ENCODE measurements around the gene RPAP3. TPM values are rescaled to one million over a fixed set of nuclear protein-coding genes. Genes with fewer than 3 reads are reported as not detected.
"Not testable (repeated sequence)": the region's sequence is repeated elsewhere in the genome, so short reads cannot be mapped to it uniquely, and the experiment has no call there.

The RPAP3 gene
- total RNA-seq, 2 donors from 2014 or later: 22.7 to 23.5 TPM

DNA sequence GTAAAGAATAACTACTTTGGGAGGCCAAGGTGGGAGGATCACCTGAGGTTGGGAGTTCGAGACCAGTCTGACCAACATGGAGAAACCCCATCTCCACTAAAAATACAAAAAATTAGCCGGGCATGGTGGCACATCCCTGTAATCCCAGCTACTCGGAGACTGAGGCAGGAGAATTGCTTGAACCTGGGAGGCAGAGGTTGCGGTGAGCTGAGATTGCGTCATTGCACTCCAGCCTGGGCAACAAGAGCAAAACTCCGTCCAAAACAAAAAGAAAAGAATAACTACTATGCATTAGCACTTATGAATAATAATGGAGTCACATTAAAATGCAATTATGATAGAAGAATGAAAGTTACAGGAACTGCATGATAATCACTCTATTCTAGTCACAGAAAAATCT is 37.9 kb downstream of the RPAP3 start:
- H3K27ac Mint-ChIP-seq; DNase-seq; H3K36me3 Mint-ChIP-seq (ENCODE audit: low read depth); H3K9me3 ChIP-seq (ENCODE audit: control insufficient read depth, low read length, poor library complexity, severe bottlenecking); H3K4me3 Mint-ChIP-seq; H3K27me3 Mint-ChIP-seq; ATAC-seq; H3K4me1 Mint-ChIP-seq: not testable (repeated sequence)

DNA sequence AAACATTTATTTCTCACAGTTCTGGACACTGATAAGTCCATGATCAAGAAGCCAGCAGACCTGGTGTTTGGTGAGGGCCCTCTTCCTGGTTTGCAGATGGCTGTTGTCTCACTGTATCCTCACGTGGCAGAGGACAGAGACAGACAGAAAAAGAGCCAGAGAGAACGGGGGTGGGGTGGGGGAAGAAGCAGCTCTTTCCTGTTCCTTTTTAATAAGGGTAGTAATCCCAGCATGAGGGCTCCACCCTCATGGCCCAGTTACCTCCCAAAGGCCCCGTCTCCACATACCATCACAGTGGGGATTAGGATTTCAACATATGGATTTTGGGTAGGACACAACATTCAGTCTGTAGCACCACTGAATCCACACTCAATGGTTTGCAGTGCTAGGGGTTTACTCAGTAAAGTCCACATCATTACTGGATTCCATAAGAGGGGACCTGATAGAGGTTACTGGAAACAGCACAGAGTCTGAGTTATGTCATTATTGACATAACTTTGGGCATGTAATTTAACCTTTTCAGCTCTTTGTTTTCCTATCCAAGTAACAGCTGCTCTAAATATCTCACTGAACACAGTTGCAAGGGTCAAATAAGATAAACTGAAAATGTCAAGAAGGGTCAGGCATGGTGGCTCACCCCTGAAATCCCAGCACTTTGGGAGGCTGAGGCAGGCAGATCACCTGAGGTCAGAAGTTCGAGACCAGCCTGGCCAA is 53.2 kb downstream of the RPAP3 start:
- no peak for ATAC-seq
- Mint-ChIP-seq H3K4me3 (no peak overlapping the region), H3K27ac (no peak overlapping the region), H3K27me3 (no peaks in the 10 kb centered on the region), H3K4me1 (peaks cover 8% of the 10 kb centered on the region), H3K36me3 (ENCODE audit: low read depth) (peaks cover 3% of the 10 kb centered on the region)
- H3K9me3 ChIP-seq (ENCODE audit: control insufficient read depth, low read length, poor library complexity, severe bottlenecking): no peaks in the 10 kb centered on the region
- no peak for DNase-seq

DNA sequence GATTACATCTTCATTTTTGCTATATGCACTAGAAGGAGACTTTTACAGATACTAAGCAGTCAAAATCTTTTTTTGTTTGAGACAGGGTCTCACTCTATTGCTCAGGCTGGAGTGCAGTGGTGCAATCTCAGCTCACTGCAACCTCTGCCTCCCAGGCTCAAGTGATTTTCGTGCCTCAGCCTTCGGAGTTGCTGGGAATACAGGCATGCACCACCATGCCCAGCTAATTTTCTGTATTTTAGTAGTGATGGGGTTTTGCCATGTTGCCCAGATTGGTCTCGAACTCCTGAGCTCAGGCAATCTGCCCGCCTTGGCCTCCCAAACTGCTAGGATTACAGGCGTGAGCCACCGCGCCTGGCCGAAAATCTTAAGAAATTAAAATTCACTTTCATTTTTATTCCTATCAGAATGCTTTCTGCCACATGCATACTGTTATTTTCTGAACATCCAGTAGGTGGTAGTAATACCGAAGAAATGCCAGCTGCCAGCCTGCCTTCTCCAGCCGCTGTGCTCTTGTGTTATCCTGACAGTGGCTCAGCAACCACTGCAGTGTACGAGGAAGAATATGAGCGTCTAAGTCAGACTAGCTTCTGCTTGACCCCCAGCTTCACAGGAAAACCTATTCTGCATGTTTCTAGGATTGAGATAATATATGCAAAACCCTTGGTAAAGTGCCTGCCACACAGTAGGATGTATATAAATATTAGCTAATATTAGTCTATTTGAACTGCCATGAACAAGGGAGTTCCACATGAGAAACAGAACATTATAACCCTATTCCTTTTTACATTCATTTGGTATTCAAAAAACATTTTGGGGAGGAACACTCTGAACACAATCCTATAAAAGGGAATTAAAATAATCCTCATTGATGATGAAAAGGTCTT is 54.2 kb downstream of the RPAP3 start:
- H3K4me1 Mint-ChIP-seq: peaks cover 8% of the 10 kb centered on the region
- H3K4me3 Mint-ChIP-seq: peak overlapping the region; percentile 63
- peaks cover 3% of the 10 kb centered on the region for H3K36me3 Mint-ChIP-seq (ENCODE audit: low read depth)
- ATAC-seq (peak; percentile 95), DNase-seq (peak; percentile 12 to 19 (median 13))
- no peaks in the 10 kb centered on the region for H3K27me3 Mint-ChIP-seq
- H3K9me3 ChIP-seq (ENCODE audit: control insufficient read depth, low read length, poor library complexity, severe bottlenecking): no peaks in the 10 kb centered on the region
- peak overlapping the region; percentile 41 for H3K27ac Mint-ChIP-seq

DNA sequence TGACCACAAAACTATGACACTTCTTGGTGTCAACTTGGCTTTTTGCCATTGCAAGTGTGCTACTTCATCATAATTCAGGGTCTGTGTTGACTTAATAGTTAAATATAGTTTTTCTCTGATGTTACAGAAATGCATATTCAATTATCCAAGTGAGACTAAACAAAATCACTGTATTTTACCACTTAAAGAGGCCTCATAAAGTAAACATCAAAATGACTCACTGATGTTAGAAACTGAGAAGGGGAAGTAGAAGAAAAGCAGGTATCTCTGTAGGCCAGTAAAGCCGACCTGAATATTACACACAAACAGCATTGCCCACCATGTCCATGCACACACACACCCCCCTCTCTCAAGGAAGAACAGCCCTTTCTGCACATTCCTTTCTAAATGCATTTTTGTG is 55.4 kb downstream of the RPAP3 start:
- no peak for DNase-seq
- no peaks in the 10 kb centered on the region for H3K27me3 Mint-ChIP-seq
- peaks cover 3% of the 10 kb centered on the region for H3K36me3 Mint-ChIP-seq (ENCODE audit: low read depth)
- peaks cover 8% of the 10 kb centered on the region for H3K4me1 Mint-ChIP-seq
- no peaks in the 10 kb centered on the region for H3K9me3 ChIP-seq (ENCODE audit: control insufficient read depth, low read length, poor library complexity, severe bottlenecking)
- H3K27ac Mint-ChIP-seq: no peak overlapping the region
- no peak overlapping the region for H3K4me3 Mint-ChIP-seq
- no peak for ATAC-seq

DNA sequence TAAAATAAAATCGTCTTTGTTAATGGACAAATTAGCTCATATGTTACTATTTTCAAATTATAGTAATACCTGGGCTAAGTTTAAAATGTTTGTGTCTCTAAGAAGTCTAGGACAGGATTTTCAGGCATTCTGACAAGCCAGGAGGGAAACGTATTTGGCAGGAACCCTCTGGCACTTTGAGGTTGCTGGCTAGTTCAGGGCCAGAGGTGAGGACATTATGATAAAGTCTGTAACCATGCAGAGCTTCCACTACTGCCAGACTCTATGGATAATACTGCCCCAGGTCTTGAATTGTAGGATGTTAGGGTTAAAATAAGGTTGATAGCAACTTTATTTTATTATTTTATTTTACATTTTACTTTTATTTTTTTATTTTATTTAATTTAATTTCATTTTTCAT is 56.4 kb downstream of the RPAP3 start:
- H3K27me3 Mint-ChIP-seq: no peaks in the 10 kb centered on the region

DNA sequence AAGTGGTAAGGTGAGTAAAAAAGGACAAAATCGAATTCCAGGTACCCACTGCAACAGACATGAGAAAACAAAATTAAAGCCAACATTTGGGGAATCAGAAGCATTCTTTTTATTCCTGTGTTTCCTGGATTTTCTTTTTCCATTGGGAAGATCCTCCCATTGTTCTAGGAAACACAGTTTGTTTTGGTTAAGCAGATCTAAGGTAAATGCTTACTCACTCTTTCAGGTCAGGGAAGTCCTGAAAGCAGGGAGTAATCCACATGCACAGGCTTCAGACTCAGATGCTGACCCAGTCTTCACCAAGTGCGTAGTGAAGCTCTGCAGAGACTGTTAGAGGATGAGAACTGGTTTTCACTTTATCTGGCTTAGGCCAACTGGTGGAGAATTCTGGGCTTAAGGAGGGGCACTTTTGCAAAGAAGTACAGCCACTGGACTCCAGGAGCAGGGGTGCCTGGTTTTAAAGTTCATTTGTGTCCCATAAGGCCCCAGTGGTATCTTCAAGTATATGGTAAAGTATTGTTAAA is 57.7 kb downstream of the RPAP3 start:
- peaks cover 4% of the 10 kb centered on the region for H3K9me3 ChIP-seq (ENCODE audit: control insufficient read depth, low read length, poor library complexity, severe bottlenecking)
- Mint-ChIP-seq H3K27me3 (no peaks in the 10 kb centered on the region), H3K4me1 (peaks cover 8% of the 10 kb centered on the region), H3K27ac (no peak overlapping the region), H3K36me3 (ENCODE audit: low read depth) (peaks cover 3% of the 10 kb centered on the region), H3K4me3 (no peak overlapping the region)
- ATAC-seq (no peak), DNase-seq (no peak)

More for the DNA sequence above, 56.4 kb downstream of the RPAP3 start:
- peaks cover 8% of the 10 kb centered on the region for H3K4me1 Mint-ChIP-seq
- H3K27ac Mint-ChIP-seq: no peak overlapping the region
- ATAC-seq (no peak), DNase-seq (no peak)
- H3K4me3 Mint-ChIP-seq: no peak overlapping the region
- no peaks in the 10 kb centered on the region for H3K9me3 ChIP-seq (ENCODE audit: control insufficient read depth, low read length, poor library complexity, severe bottlenecking)
- H3K36me3 Mint-ChIP-seq (ENCODE audit: low read depth): peaks cover 3% of the 10 kb centered on the region

DNA sequence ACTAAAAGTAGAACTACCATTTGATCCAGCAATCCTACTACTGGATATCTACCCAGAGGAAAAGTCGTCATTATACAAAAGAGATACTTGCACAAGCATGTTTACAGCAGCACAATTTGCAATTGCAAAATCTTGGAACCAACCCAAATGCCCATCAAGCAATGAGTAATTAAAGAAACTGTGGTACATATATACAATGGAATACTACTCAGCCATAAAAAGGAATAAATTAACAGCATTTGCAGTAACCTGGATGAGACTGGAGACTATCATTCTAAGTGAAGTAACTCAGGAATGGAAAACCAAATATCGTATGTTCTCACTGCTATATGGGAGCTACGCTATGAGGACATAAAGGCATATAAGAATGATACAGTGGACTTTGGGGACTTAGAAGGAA is 63.5 kb downstream of the RPAP3 start:
- not testable (repeated sequence) for H3K9me3 ChIP-seq (ENCODE audit: control insufficient read depth, low read length, poor library complexity, severe bottlenecking); H3K4me1 Mint-ChIP-seq; H3K4me3 Mint-ChIP-seq; ATAC-seq; H3K27ac Mint-ChIP-seq; DNase-seq; H3K27me3 Mint-ChIP-seq
- H3K36me3 Mint-ChIP-seq (ENCODE audit: low read depth): peaks cover 11% of the 10 kb centered on the region

DNA sequence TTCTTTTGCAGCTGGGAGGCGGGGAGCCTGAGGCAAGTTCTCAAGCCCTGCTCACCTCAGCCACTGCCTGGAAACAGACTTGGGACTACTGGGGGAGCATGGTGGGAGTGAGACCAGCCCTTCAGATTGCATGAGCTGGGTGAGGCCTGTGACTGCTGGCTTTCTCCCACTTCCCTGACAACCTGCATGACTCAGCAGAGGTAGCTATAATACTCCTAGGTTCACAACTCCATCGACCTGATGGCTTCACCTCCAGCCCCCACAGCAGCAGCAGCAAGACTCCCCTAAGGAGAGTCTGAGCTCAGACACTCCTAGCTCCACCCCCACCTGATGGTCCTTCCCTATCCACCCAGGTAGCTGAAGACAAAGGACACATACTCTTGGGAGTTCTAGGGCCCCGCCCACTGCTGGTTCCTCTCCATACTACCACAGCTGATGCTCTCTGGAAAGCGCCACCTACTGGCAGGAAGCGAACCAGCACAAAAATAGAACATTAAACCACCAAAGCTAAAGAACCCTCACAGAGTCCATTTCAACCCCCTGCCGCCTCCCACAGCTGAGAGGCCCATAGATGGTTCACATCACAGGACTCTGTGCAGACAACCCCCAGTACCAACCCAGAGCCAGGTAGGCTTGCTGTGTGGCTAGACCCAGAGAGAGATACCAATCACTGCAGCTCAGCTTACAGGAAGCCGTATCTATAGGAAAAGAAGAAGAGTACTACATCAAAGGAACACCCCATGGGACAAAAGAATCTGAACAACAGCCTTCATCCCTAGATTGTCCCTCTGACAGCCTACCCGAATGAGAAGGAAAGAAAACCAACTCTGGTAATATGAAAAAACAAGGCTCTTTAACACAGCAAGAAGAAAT is 68.7 kb downstream of the RPAP3 start:
- no peaks in the 10 kb centered on the region for H3K27me3 Mint-ChIP-seq
- H3K27ac Mint-ChIP-seq: no peak overlapping the region
- H3K9me3 ChIP-seq (ENCODE audit: control insufficient read depth, low read length, poor library complexity, severe bottlenecking): no peaks in the 10 kb centered on the region
- H3K4me3 Mint-ChIP-seq: no peak overlapping the region
- ATAC-seq (no peak), DNase-seq (peak in 1 of 3 donors; percentile 18)
- H3K4me1 Mint-ChIP-seq: peaks cover 5% of the 10 kb centered on the region
- H3K36me3 Mint-ChIP-seq (ENCODE audit: low read depth): peaks cover 9% of the 10 kb centered on the region

DNA sequence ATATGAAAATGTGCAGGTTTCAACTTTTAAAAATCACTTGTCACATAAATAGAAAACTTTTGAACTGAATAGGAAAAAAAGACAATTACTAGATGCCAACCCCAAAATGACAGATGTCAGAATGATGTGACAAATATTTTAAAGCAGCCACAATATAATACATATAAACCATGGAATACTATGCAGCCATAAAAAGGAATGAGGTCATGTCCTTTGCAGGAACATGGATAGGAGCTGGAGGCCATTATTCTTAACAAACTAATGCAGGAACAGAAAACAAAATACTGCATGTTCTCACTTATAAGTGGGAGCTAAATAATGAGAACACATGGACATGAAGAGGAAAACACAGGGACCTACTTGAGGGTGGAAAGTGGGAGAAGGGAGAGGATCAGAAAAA is 70.1 kb downstream of the RPAP3 start:
- H3K27me3 Mint-ChIP-seq; H3K4me1 Mint-ChIP-seq; ATAC-seq; DNase-seq; H3K9me3 ChIP-seq (ENCODE audit: control insufficient read depth, low read length, poor library complexity, severe bottlenecking); H3K4me3 Mint-ChIP-seq; H3K36me3 Mint-ChIP-seq (ENCODE audit: low read depth); H3K27ac Mint-ChIP-seq: not testable (repeated sequence)

DNA sequence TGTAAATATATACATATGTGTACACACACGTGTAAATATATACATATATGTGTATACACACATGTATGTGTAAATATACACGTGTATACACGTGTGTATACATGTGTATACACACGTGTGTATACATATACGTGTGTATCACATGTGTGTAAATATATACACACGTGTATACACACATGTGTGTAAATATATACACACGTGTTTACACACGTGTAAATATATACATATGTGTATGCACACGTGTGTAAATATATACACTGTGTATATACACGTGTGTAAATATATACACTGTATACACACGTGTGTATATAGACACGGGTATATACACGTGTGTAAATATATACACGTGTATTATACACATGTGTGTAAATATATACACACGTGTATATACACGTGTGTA is 71.7 kb downstream of the RPAP3 start:
- peaks cover 8% of the 10 kb centered on the region for H3K36me3 Mint-ChIP-seq (ENCODE audit: low read depth)

DNA sequence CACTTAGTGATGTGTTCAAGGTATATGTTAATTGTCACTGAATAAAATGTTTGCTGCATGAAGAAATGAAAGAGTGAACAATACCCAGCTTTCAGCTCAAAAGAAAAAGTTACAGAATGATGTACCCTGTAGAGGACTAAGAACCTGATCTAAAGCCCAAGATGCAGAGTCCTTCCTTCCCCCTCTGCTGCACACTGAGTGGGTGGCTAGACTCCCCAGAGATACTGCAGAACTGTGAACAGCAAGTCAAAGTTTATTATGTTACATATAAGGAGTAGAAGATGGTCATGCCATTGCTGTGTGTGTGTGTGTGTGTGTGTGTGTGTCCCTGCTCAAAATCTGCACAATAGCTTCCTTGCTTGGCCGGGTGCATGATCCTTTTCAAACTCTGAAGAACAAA is 83.9 kb downstream of the RPAP3 start:
- no peaks in the 10 kb centered on the region for H3K9me3 ChIP-seq (ENCODE audit: control insufficient read depth, low read length, poor library complexity, severe bottlenecking)
- H3K36me3 Mint-ChIP-seq (ENCODE audit: low read depth): peaks cover 9% of the 10 kb centered on the region
- no peak for DNase-seq
- no peak overlapping the region for H3K4me3 Mint-ChIP-seq
- H3K27ac Mint-ChIP-seq: no peak overlapping the region
- no peaks in the 10 kb centered on the region for H3K4me1 Mint-ChIP-seq
- no peak for ATAC-seq
- no peaks in the 10 kb centered on the region for H3K27me3 Mint-ChIP-seq

More for the DNA sequence above, 71.7 kb downstream of the RPAP3 start:
- ATAC-seq (no peak), DNase-seq (no peak)
- Mint-ChIP-seq H3K27ac (no peak overlapping the region), H3K27me3 (no peaks in the 10 kb centered on the region), H3K4me1 (peaks cover 5% of the 10 kb centered on the region), H3K4me3 (no peak overlapping the region)
- no peaks in the 10 kb centered on the region for H3K9me3 ChIP-seq (ENCODE audit: control insufficient read depth, low read length, poor library complexity, severe bottlenecking)

DNA sequence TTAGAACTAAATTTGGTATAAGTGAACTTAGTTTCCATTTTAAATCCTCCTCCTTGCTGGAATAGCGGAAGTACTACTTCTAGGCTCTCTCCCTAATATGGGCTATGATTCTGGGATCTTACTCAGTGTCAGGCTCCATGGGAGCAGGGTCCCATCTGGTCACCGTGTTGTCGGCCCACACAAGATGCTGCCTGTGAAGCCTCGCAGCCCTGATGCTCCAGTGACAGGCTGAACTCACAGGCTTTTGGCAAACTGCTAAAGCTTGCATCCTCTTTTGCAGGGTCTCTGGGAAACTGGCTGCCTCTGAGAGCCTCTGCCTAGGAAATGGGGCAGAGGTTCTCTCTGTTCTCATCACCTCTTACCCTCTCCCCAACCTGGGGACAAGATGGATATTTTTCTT is 88.4 kb downstream of the RPAP3 start:
- ATAC-seq (no peak), DNase-seq (no peak)
- Mint-ChIP-seq H3K4me3 (no peak overlapping the region), H3K36me3 (ENCODE audit: low read depth) (peaks cover 6% of the 10 kb centered on the region), H3K27ac (no peak overlapping the region), H3K27me3 (no peaks in the 10 kb centered on the region), H3K4me1 (no peaks in the 10 kb centered on the region)
- no peaks in the 10 kb centered on the region for H3K9me3 ChIP-seq (ENCODE audit: control insufficient read depth, low read length, poor library complexity, severe bottlenecking)

DNA sequence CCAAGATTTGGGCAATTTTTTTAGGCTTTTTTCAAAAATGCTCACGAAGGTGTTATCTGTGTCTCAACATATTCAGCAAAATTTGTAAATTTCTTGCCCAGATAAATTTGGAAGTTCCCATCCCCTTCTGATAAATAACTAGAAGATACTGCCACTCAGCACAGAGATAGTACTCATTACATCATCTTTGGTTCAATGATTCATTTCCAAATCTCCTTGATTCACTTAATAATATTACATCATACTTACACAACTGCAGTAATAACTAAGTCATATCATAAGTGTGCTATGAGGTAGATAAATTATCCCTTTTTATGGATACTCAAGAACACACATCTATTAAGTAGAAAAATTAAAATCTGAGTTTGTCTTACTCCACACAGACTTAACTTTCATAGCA is 89.4 kb downstream of the RPAP3 start:
- DNase-seq: no peak
- H3K4me1 Mint-ChIP-seq: no peaks in the 10 kb centered on the region
- ATAC-seq: no peak
- no peaks in the 10 kb centered on the region for H3K9me3 ChIP-seq (ENCODE audit: control insufficient read depth, low read length, poor library complexity, severe bottlenecking)
- peaks cover 5% of the 10 kb centered on the region for H3K36me3 Mint-ChIP-seq (ENCODE audit: low read depth)
- no peaks in the 10 kb centered on the region for H3K27me3 Mint-ChIP-seq
- H3K4me3 Mint-ChIP-seq: no peak overlapping the region
- no peak overlapping the region for H3K27ac Mint-ChIP-seq

All from T-helper 17 cell (primary cell).